ENCODE results near the gene OGN.

Gene OGN

GRCh38 chr9:92345582-92345981, 58.8 kb downstream of the OGN start:
- no peak for DNase-seq (ENCODE audit: low read depth)

GRCh38 chr9:92342825-92343488, 61.4 kb downstream of the OGN start:
- no peak for DNase-seq (ENCODE audit: low read depth)

- no peak for DNase-seq (ENCODE audit: low read depth)
Measured at GRCh38 chr9:92341578-92341977, 62.8 kb downstream of the OGN start.

GRCh38 chr9:92333282-92333634, 71.1 kb downstream of the OGN start:
- DNase-seq (ENCODE audit: low read depth), result no peak

Data from stimulated activated CD4-positive, alpha-beta T cell treated with anti-CD3 and anti-CD28 coated beads, Interleukin-2, amount 100 ng/mL, for 4 hours (primary cell).